ENCODE data around the gene NFIA.
A peak's percentile ranks its signal among the peaks of the same experiment; 100 is the strongest.

Gene NFIA

DNA sequence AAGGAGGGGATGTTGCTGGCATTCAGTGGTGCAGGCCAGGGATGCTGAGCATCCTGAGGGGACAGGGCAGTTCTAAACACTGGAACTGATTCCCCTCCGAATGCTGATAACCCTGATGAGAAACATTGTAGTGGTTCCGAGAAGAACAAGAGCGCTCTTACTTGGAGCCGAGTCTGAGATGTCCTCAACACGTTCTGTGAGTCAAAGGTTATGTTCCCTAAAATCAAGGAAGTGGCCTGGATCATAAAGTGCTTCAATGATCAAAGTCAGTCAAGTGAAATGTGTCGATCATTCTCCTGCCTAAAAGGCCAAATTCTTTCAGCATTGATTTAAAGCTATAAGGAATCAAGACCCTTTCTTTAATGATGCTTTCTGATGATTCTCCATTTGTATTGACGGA lies 234.1 kb downstream of the NFIA start (continued):
- TF ChIP-seq ZNF658 (tag by site-specific recombination; IDR thresholded peaks at IDR 0.05) (no peak), ZNF248 (tag by site-specific recombination; IDR thresholded peaks at IDR 0.05) (no peak)

DNA sequence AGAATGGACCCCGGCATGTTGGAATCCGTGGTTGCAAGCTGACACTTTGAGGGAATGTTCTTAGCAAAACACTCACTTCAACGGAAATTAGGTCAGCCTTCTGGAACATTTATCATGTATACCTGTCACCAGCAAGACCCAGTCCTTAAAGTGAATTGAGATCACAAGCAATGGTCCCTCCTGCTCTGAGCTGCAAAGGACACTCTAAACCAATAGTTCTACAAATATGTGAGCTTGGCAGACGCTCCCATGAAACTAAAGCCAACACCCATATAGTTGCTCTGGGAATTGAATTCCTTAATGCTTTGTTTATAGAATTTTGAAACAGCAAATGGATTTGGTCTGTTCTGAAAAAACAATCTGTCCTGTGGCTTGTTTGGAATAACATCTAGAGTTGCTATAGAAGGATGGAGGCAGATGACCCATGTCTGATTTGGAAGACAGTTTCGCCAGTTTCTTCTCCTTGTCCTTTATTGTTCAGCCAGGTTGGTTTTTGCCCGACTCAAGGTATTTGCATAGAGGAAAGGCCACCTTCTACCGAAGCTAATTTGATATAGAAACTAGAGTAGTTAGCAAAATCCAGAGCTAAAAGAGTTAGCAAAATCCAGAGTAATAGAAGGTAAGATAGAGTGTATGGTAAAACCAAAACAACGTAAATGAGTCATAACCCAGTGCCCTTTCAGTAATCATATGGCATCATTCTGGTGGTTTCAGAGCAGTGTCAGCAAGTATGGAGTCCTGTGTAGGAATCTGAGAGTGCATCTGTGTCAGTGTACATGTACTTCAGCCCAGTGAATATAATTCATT lies 236.2 kb downstream of the NFIA start:
- ChIA-PET CTCF (no interaction called here), POLR2A (no interaction called here)
- Histone ChIP-seq H3K4me3 (ENCODE audit: low read depth, low read length) (no peak overlapping the region), H3K9me3 (ENCODE audit: control insufficient read depth, insufficient read depth, low read depth, low read length) (no peaks in the 10 kb centered on the region), H3K27ac (ENCODE audit: extremely low read depth, low read depth, low read length) (peak overlapping the region; percentile 28; the same call in 1 of the 2 replicates), H3K36me3 (ENCODE audit: control insufficient read depth in 2 of 2, insufficient read depth in 1 of 2, low read length in 2 of 2) (peaks cover 0 to under 1% of the 10 kb centered on the region in 2 experiments; a peak in 1 of 3 replicates), H3K4me1 (ENCODE audit: control insufficient read depth, insufficient read depth, low read length) (peaks cover 9% of the 10 kb centered on the region; the same call in 1 of the 2 replicates)
- TF ChIP-seq, protein P1, sequence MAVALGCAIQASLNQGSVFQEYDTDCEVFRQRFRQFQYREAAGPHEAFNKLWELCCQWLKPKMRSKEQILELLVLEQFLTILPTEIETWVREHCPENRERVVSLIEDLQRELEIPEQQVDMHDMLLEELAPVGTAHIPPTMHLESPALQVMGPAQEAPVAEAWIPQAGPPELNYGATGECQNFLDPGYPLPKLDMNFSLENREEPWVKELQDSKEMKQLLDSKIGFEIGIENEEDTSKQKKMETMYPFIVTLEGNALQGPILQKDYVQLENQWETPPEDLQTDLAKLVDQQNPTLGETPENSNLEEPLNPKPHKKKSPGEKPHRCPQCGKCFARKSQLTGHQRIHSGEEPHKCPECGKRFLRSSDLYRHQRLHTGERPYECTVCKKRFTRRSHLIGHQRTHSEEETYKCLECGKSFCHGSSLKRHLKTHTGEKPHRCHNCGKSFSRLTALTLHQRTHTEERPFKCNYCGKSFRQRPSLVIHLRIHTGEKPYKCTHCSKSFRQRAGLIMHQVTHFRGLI (tag by site-specific recombination; IDR thresholded peaks at IDR 0.05) = 0 out of 2 replicates have a peak, but pooled peaks have one; percentile 33
- TF ChIP-seq ZNF335 (tag by site-specific recombination; conservative IDR thresholded peaks at IDR 0.05) (peak; percentile 39; the same call in 1 of the 2 replicates), IKZF3 (tag by site-specific recombination; IDR thresholded peaks at IDR 0.05) (peak; percentile 74; the same call in 1 of the 2 replicates), SP7 (tag by site-specific recombination; IDR thresholded peaks at IDR 0.05) (peak; percentile 63; the same call in 1 of the 2 replicates), ZNF2 (tag by site-specific recombination; IDR thresholded peaks at IDR 0.05) (no peak), ZNF561 (tag by site-specific recombination; IDR thresholded peaks at IDR 0.05; ENCODE audit: borderline replicate concordance) (0 out of 2 replicates have a peak, but pooled peaks have one; percentile 42), SP2 (tag by site-specific recombination; IDR thresholded peaks at IDR 0.05) (peak; percentile 51), FEZF1 (tag by site-specific recombination; IDR thresholded peaks at IDR 0.05) (peak; percentile 68), KLF9 (tag by site-specific recombination; IDR thresholded peaks at IDR 0.05; ENCODE audit: low read depth) (no peak), ZBTB48 (tag by site-specific recombination; IDR thresholded peaks at IDR 0.05) (peak; percentile 77), ZNF366 (tag by site-specific recombination; conservative IDR thresholded peaks at IDR 0.05) (peak; percentile 31; the same call in 1 of the 2 replicates), ZNF157 (tag by site-specific recombination; IDR thresholded peaks at IDR 0.05) (no peak), ZNF169 (tag by site-specific recombination; IDR thresholded peaks at IDR 0.05) (no peak), ZBTB17 (tag by site-specific recombination; IDR thresholded peaks at IDR 0.05) (peak; percentile 43; the same call in 1 of the 2 replicates), ZNF629 (tag by site-specific recombination; IDR thresholded peaks at IDR 0.05) (0 out of 2 replicates have a peak, but pooled peaks have one; percentile 4), ZNF600 (tag by site-specific recombination; IDR thresholded peaks at IDR 0.05) (peak; percentile 68; the same call in 1 of the 2 replicates), OVOL3 (tag by site-specific recombination; IDR thresholded peaks at IDR 0.05) (no peak), ZNF560 (tag by site-specific recombination; IDR thresholded peaks at IDR 0.05; ENCODE audit: borderline replicate concordance) (no peak)
- TF ChIP-seq, protein P2, sequence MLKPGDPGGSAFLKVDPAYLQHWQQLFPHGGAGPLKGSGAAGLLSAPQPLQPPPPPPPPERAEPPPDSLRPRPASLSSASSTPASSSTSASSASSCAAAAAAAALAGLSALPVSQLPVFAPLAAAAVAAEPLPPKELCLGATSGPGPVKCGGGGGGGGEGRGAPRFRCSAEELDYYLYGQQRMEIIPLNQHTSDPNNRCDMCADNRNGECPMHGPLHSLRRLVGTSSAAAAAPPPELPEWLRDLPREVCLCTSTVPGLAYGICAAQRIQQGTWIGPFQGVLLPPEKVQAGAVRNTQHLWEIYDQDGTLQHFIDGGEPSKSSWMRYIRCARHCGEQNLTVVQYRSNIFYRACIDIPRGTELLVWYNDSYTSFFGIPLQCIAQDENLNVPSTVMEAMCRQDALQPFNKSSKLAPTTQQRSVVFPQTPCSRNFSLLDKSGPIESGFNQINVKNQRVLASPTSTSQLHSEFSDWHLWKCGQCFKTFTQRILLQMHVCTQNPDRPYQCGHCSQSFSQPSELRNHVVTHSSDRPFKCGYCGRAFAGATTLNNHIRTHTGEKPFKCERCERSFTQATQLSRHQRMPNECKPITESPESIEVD (tag by site-specific recombination; IDR thresholded peaks at IDR 0.05) = peak; percentile 67
- TF ChIP-seq, protein P3, sequence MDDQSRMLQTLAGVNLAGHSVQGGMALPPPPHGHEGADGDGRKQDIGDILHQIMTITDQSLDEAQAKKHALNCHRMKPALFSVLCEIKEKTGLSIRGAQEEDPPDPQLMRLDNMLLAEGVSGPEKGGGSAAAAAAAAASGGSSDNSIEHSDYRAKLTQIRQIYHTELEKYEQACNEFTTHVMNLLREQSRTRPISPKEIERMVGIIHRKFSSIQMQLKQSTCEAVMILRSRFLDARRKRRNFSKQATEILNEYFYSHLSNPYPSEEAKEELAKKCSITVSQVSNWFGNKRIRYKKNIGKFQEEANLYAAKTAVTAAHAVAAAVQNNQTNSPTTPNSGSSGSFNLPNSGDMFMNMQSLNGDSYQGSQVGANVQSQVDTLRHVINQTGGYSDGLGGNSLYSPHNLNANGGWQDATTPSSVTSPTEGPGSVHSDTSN (CRISPR knock-in tag; IDR thresholded peaks at IDR 0.05) = no peak
- TF ChIP-seq, protein P4, sequence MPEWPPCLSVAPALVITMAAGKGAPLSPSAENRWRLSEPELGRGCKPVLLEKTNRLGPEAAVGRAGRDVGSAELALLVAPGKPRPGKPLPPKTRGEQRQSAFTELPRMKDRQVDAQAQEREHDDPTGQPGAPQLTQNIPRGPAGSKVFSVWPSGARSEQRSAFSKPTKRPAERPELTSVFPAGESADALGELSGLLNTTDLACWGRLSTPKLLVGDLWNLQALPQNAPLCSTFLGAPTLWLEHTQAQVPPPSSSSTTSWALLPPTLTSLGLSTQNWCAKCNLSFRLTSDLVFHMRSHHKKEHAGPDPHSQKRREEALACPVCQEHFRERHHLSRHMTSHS (tag by site-specific recombination; IDR thresholded peaks at IDR 0.05) = no peak
- TF ChIP-seq, protein P5, sequence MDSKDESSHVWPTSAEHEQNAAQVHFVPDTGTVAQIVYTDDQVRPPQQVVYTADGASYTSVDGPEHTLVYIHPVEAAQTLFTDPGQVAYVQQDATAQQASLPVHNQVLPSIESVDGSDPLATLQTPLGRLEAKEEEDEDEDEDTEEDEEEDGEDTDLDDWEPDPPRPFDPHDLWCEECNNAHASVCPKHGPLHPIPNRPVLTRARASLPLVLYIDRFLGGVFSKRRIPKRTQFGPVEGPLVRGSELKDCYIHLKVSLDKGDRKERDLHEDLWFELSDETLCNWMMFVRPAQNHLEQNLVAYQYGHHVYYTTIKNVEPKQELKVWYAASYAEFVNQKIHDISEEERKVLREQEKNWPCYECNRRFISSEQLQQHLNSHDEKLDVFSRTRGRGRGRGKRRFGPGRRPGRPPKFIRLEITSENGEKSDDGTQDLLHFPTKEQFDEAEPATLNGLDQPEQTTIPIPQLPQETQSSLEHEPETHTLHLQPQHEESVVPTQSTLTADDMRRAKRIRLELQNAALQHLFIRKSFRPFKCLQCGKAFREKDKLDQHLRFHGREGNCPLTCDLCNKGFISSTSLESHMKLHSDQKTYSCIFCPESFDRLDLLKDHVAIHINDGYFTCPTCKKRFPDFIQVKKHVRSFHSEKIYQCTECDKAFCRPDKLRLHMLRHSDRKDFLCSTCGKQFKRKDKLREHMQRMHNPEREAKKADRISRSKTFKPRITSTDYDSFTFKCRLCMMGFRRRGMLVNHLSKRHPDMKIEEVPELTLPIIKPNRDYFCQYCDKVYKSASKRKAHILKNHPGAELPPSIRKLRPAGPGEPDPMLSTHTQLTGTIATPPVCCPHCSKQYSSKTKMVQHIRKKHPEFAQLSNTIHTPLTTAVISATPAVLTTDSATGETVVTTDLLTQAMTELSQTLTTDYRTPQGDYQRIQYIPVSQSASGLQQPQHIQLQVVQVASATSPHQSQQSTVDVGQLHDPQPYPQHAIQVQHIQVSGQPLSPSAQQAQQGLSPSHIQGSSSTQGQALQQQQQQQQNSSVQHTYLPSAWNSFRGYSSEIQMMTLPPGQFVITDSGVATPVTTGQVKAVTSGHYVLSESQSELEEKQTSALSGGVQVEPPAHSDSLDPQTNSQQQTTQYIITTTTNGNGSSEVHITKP (tag by site-specific recombination; IDR thresholded peaks at IDR 0.05) = peak; percentile 75
- TF ChIP-seq, protein P6, sequence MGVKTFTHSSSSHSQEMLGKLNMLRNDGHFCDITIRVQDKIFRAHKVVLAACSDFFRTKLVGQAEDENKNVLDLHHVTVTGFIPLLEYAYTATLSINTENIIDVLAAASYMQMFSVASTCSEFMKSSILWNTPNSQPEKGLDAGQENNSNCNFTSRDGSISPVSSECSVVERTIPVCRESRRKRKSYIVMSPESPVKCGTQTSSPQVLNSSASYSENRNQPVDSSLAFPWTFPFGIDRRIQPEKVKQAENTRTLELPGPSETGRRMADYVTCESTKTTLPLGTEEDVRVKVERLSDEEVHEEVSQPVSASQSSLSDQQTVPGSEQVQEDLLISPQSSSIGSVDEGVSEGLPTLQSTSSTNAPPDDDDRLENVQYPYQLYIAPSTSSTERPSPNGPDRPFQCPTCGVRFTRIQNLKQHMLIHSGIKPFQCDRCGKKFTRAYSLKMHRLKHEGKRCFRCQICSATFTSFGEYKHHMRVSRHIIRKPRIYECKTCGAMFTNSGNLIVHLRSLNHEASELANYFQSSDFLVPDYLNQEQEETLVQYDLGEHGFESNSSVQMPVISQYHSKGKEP (tag by site-specific recombination; IDR thresholded peaks at IDR 0.05) = 0 out of 2 replicates have a peak, but pooled peaks have one; percentile 7

All from HEK293 (cell line).